Upper lobe of right lung (tissue), 1 donor: ENCODE data around the gene KAT6B. TPM values are rescaled to one million over a fixed set of nuclear protein-coding genes. Genes with fewer than 3 reads are reported as not detected.

Source experiments
- ATAC-seq: fragments of 200-7000 bp; cut with Tn5 transposase; one replicate; pipeline ENCODE4 v1.9.1; 2020; ENCODE audit warnings: mild to moderate bottlenecking, moderate library complexity
- DNase-seq: peaks from one replicate; pipeline ENCODE4 v3.0.0-alpha.2; 2020
- H3K27ac ChIP-seq: fragments of 200-600 bp; one replicate; pipeline ENCODE4 v1.8.0; 2022
- H3K27me3 ChIP-seq: fragments of 200-600 bp; one replicate; pipeline ENCODE4 v1.8.0; 2022; ENCODE audit warnings: mild to moderate bottlenecking
- H3K36me3 ChIP-seq: fragments of 200-600 bp; one replicate; pipeline ENCODE4 v1.8.0; 2022
- H3K4me1 ChIP-seq: fragments of 200-600 bp; one replicate; pipeline ENCODE4 v1.8.0; 2022
- H3K4me3 ChIP-seq: fragments of 200-600 bp; one replicate; pipeline ENCODE4 v1.8.0; 2022; ENCODE audit warnings: mild to moderate bottlenecking
- H3K9me3 ChIP-seq: fragments of 200-600 bp; one replicate; pipeline ENCODE4 v1.8.0; 2022
- CTCF ChIP-seq: fragments of 200-600 bp; IDR thresholded peaks from one replicate; pipeline ENCODE4 v1.8.0; 2022; ENCODE audit warnings: antibody characterized with exemption
- intact Hi-C: fragments of 100-400 bp; cut with DNase I; formaldehyde crosslinking; loops from one replicate; pipeline ENCODE4 v1.11.0; 2022
- total RNA-seq: library from RNA; stranded (reverse); fragmentation: NEBNext Ultra II Directional; extraction: Animal tissue kit (Norgen Biotek cat#: 25700); gene quantifications from one replicate; pipeline ENCODE4 v1.2.1, GENCODE V29; 2021
- donor health status: DM: no; HTN: yes; CAD: no; lungs with severe emphysema.

The KAT6B gene
- total RNA-seq, 1 donor from 2014 or later: 45.4 TPM

DNA sequence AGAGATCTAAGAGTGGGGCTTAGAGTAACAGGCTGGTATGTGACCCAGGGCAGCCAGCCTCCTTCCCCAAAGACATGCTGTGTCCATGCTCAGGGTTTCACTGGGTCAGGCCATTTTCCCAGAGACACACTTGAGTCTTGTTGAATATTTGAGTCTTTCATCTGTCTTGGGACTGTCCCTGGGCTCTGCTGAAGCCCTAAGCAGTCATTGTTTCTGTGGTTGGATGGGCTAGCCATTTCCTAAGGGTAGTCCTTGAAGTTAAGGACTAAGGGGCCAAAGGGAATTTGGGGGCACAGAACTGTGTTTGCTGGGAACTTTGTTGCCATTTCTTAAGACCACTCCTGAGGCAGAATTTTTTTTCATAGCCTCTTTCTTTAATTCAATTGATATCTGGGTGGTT lies 186.6 kb downstream of the KAT6B start:
- H3K27me3 ChIP-seq: no peaks in the 10 kb centered on the region
- H3K4me3 ChIP-seq: no peak overlapping the region
- ATAC-seq (no peak), DNase-seq (no peak)
- no peaks in the 10 kb centered on the region for H3K36me3 ChIP-seq
- H3K9me3 ChIP-seq: no peaks in the 10 kb centered on the region
- TF ChIP-seq CTCF: no peak
- intact Hi-C loops: no loop called here
- H3K27ac ChIP-seq: no peak overlapping the region
- H3K4me1 ChIP-seq: peaks cover 24% of the 10 kb centered on the region

DNA sequence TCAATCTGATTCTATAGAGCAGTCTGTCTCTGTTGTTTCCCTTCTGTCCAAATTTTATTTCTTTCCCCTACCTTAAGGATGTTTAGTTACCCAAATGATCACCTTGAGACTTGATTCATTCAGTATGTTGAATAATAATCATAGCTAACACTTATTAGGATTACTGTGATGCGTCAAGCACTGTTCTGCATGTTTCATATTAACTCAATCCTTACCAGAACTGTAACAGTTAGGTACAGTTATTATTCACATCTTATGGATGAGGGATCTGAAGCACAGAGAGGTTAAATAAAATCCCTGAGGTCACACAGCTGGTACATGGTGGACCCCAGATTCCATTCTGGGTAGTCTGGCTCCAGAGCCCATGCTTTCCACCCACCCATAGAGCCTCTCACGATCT lies 187.1 kb downstream of the KAT6B start:
- Histone ChIP-seq H3K4me3 (no peak overlapping the region), H3K36me3 (no peaks in the 10 kb centered on the region), H3K9me3 (no peaks in the 10 kb centered on the region), H3K4me1 (peaks cover 24% of the 10 kb centered on the region), H3K27ac (no peak overlapping the region), H3K27me3 (no peaks in the 10 kb centered on the region)
- DNase-seq: no peak
- intact Hi-C loops: no loop called here
- TF ChIP-seq CTCF: no peak
- ATAC-seq: no peak

- peak; percentile 37 for ATAC-seq
- no peak overlapping the region for H3K4me3 ChIP-seq
- no peak for DNase-seq
- no peaks in the 10 kb centered on the region for H3K36me3 ChIP-seq
- TF ChIP-seq CTCF: no peak
- H3K27me3 ChIP-seq: no peaks in the 10 kb centered on the region
- no peaks in the 10 kb centered on the region for H3K9me3 ChIP-seq
- H3K4me1 ChIP-seq: peaks cover 31% of the 10 kb centered on the region
- H3K27ac ChIP-seq: no peak overlapping the region
- intact Hi-C loops: no loop called here
Observed at GRCh38 chr10:75014516-75015230, 188.3 kb downstream of the KAT6B start.

- no peak overlapping the region for H3K4me3 ChIP-seq
- ATAC-seq: no peak
- no peaks in the 10 kb centered on the region for H3K27me3 ChIP-seq
- intact Hi-C loops: no loop called here
- H3K9me3 ChIP-seq: no peaks in the 10 kb centered on the region
- H3K36me3 ChIP-seq: peaks cover 2% of the 10 kb centered on the region
- DNase-seq: no peak
- peaks cover 33% of the 10 kb centered on the region for H3K4me1 ChIP-seq
- no peak for TF ChIP-seq CTCF
- H3K27ac ChIP-seq: no peak overlapping the region
Observed at GRCh38 chr10:75015442-75015841, 189.0 kb downstream of the KAT6B start.

DNA sequence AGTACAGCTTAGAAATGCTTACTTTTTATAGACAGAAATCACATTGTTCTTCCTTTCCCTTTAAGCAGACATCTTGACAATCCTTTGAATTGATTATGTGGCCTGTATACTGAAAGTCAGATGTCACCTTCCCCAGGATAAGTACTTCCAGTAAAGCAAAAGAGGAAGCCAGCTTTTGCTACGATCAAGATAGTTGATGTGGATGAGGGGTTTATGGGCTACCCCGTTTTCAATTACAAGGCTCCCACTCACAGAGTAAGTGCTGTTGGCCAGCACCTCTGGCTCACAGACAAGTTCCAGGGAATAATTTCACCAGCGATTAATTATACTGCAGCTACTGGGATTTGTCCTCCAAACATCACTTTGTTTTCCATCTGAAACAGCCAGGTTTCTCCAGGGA lies 189.9 kb downstream of the KAT6B start:
- Histone ChIP-seq H3K9me3 (no peaks in the 10 kb centered on the region), H3K36me3 (peaks cover 11% of the 10 kb centered on the region), H3K4me1 (peaks cover 30% of the 10 kb centered on the region), H3K27me3 (no peaks in the 10 kb centered on the region), H3K27ac (no peak overlapping the region), H3K4me3 (no peak overlapping the region)
- DNase-seq (no peak), ATAC-seq (no peak)
- intact Hi-C loops: no loop called here
- no peak for TF ChIP-seq CTCF

DNA sequence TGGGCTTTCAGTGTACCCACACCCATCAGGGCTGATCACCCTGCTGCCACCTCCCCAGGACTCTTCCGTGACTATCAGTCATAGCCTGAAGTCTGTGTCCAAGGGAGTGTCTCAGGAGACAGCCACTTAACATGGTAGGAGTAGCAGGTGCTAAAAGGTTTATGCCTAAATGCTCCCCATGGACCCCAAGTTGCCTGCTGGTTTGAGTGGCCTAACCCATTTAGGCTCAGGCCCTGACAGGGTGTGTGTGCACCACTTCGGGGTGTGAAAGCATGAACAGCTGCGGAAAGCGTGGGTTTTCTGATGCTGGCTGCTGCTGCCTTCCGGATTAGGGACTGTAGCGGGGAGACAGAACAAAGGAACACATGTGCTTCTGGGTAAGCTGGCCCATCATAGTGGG lies 191.9 kb downstream of the KAT6B start:
- Histone ChIP-seq H3K4me1 (peaks cover 39% of the 10 kb centered on the region), H3K4me3 (no peak overlapping the region), H3K9me3 (no peaks in the 10 kb centered on the region), H3K27ac (no peak overlapping the region), H3K36me3 (peaks cover 21% of the 10 kb centered on the region), H3K27me3 (no peaks in the 10 kb centered on the region)
- no peak for TF ChIP-seq CTCF
- DNase-seq: no peak
- intact Hi-C loops: no loop called here
- ATAC-seq: no peak
